ENCODE results near the gene S100A3.

DNA sequence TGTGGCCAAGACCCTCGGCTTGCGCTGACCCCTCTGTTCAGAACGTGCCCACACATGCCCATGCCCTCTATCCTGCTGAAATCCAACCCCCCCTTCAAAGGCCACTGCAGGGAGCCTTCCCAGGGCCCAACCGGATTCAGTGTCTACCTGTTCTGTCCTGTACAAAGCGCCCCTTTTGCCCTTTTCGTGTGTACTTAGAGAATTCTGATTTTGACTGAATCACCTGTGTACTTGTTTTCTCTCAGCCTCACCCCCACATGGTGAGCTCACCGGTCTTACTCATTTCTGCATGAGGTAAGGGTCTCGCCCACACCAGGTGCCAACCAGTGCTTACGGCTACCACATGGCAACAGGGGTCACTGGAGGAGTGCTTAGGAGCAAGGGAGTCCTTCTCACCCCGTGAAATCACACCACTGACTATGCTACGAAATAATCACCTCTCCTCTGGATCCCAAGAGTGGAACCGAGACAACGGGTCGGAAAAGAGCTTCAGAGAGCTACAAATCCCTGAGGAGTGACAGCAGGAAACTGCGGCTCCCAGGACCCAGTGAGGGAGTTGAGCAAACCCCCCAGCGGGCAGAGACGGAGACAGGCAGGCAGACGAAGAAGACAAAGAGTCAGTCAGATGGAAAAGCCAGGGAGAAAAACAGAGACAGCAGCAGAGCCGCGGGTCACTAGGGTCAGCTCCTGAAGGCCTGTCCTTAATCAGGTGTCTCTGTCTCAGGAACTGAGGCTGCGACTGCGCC lies 18.7 kb upstream of the S100A3 start:
- no peak for TF ChIP-seq POLR2AphosphoS5 (IDR thresholded peaks at IDR 0.05; ENCODE audit: low read depth, low read length)
- TF ChIP-seq, protein P1, sequence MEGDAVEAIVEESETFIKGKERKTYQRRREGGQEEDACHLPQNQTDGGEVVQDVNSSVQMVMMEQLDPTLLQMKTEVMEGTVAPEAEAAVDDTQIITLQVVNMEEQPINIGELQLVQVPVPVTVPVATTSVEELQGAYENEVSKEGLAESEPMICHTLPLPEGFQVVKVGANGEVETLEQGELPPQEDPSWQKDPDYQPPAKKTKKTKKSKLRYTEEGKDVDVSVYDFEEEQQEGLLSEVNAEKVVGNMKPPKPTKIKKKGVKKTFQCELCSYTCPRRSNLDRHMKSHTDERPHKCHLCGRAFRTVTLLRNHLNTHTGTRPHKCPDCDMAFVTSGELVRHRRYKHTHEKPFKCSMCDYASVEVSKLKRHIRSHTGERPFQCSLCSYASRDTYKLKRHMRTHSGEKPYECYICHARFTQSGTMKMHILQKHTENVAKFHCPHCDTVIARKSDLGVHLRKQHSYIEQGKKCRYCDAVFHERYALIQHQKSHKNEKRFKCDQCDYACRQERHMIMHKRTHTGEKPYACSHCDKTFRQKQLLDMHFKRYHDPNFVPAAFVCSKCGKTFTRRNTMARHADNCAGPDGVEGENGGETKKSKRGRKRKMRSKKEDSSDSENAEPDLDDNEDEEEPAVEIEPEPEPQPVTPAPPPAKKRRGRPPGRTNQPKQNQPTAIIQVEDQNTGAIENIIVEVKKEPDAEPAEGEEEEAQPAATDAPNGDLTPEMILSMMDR (IDR thresholded peaks at IDR 0.05) = no peak
